Thyroid gland (tissue), 4 donors: ENCODE results near the gene PMF1.

Experiments used
- POLR2A ChIP-seq, 2 donors: fragments of 450-650 bp; IDR thresholded peaks; one replicate each; pipeline ENCODE4 v1.6.1; 2017; ENCODE audit warnings: antibody characterized with exemption in 2 of 2, mild to moderate bottlenecking in 2 of 2, moderate library complexity in 1 of 2
- TF ChIP-seq, protein P1 (sequence below), 6 experiments: fragments of 200-600 bp in 3 of 6; fragments of 450-650 bp in 3 of 6; sonication (generic) in 3 of 6; IDR thresholded peaks; one replicate each; pipeline ENCODE4 v1.5.1; 2016 to 2019; ENCODE audit warnings: antibody characterized with exemption in 6 of 6, mild to moderate bottlenecking in 2 of 6, inconsistent platforms in 1 of 6, moderate library complexity in 1 of 6

DNA sequence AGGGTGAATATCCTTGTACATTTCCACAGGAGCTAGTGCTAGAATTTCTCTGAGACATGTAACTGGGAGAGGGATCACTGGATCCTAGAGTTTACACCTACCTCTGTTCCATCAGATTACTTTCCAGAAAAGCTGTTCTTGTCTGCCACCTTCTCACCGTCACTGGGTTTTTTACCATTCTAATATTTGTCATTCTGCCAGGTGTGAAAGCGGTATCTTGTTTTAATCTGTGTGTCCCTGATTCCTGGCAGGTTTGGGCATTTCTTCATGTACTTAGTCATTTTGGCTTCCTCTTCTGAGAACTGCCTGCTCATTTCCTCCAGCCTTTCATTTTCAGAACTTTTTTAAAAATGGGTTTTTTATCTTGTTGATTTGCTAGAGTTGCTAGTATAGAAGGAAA is 5.1 kb downstream of the PMF1 start:
- TF ChIP-seq POLR2A (IDR thresholded peaks at IDR 0.05), result no peak
- TF ChIP-seq, protein P1, sequence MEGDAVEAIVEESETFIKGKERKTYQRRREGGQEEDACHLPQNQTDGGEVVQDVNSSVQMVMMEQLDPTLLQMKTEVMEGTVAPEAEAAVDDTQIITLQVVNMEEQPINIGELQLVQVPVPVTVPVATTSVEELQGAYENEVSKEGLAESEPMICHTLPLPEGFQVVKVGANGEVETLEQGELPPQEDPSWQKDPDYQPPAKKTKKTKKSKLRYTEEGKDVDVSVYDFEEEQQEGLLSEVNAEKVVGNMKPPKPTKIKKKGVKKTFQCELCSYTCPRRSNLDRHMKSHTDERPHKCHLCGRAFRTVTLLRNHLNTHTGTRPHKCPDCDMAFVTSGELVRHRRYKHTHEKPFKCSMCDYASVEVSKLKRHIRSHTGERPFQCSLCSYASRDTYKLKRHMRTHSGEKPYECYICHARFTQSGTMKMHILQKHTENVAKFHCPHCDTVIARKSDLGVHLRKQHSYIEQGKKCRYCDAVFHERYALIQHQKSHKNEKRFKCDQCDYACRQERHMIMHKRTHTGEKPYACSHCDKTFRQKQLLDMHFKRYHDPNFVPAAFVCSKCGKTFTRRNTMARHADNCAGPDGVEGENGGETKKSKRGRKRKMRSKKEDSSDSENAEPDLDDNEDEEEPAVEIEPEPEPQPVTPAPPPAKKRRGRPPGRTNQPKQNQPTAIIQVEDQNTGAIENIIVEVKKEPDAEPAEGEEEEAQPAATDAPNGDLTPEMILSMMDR (IDR thresholded peaks at IDR 0.05), result no peak
